IMR-90 (cell line): ENCODE measurements around the gene SETD3.

Experiments
- BHLHE40 ChIP-seq: fragments of 150-350 bp; IDR thresholded peaks from 2 replicates; pipeline ENCODE4 v1.6.1; 2016; ENCODE audit warnings: mild to moderate bottlenecking, low read depth, low read length
- MXI1 ChIP-seq: IDR thresholded peaks from 2 replicates; pipeline ENCODE4 v1.6.1; 2012; ENCODE audit warnings: low read depth, mild to moderate bottlenecking, low read length, moderate library complexity, borderline replicate concordance
- POLR2A ChIP-seq: IDR thresholded peaks from 2 replicates; pipeline ENCODE4 v1.6.1; 2012; ENCODE audit warnings: mild to moderate bottlenecking, low read depth, low read length
- TF ChIP-seq, protein P1 (sequence below): conservative IDR thresholded peaks from 2 replicates; pipeline ENCODE4 v1.5.1; 2012; ENCODE audit warnings: mild to moderate bottlenecking, low read depth, low read length, improper control_type of control experiment
- TF ChIP-seq, protein P2 (sequence below): fragments of 150-350 bp; IDR thresholded peaks from 2 replicates; pipeline ENCODE4 v1.6.1; 2017; ENCODE audit warnings: mild to moderate bottlenecking, antibody characterized with exemption, low read length, low read depth
- TF ChIP-seq, protein P3 (sequence below): fragments of 150-350 bp; IDR thresholded peaks from 2 replicates; pipeline ENCODE4 v1.6.1; 2016; ENCODE audit warnings: low read depth, mild to moderate bottlenecking, low read length, moderate library complexity, borderline replicate concordance

GRCh38 chr14:99418242-99418641, 62.4 kb downstream of the SETD3 start:
- TF ChIP-seq, protein P1, sequence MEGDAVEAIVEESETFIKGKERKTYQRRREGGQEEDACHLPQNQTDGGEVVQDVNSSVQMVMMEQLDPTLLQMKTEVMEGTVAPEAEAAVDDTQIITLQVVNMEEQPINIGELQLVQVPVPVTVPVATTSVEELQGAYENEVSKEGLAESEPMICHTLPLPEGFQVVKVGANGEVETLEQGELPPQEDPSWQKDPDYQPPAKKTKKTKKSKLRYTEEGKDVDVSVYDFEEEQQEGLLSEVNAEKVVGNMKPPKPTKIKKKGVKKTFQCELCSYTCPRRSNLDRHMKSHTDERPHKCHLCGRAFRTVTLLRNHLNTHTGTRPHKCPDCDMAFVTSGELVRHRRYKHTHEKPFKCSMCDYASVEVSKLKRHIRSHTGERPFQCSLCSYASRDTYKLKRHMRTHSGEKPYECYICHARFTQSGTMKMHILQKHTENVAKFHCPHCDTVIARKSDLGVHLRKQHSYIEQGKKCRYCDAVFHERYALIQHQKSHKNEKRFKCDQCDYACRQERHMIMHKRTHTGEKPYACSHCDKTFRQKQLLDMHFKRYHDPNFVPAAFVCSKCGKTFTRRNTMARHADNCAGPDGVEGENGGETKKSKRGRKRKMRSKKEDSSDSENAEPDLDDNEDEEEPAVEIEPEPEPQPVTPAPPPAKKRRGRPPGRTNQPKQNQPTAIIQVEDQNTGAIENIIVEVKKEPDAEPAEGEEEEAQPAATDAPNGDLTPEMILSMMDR, result no peak
- TF ChIP-seq, protein P2, sequence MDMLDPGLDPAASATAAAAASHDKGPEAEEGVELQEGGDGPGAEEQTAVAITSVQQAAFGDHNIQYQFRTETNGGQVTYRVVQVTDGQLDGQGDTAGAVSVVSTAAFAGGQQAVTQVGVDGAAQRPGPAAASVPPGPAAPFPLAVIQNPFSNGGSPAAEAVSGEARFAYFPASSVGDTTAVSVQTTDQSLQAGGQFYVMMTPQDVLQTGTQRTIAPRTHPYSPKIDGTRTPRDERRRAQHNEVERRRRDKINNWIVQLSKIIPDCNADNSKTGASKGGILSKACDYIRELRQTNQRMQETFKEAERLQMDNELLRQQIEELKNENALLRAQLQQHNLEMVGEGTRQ, result no peak
- TF ChIP-seq POLR2A, result no peak
- TF ChIP-seq, protein P3, sequence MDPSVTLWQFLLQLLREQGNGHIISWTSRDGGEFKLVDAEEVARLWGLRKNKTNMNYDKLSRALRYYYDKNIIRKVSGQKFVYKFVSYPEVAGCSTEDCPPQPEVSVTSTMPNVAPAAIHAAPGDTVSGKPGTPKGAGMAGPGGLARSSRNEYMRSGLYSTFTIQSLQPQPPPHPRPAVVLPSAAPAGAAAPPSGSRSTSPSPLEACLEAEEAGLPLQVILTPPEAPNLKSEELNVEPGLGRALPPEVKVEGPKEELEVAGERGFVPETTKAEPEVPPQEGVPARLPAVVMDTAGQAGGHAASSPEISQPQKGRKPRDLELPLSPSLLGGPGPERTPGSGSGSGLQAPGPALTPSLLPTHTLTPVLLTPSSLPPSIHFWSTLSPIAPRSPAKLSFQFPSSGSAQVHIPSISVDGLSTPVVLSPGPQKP, result no peak
- no peak for TF ChIP-seq MXI1
- no peak for TF ChIP-seq BHLHE40
